CD14-positive monocyte (primary cell): ENCODE results near the gene SERINC3. TPM values are rescaled to one million over a fixed set of nuclear protein-coding genes. Genes with fewer than 3 reads are reported as not detected.

Experiments
- DNase-seq, 3 donors: peaks; one replicate each; pipeline ENCODE4 v3.0.0-alpha.2; 2011 to 2022
- H2AFZ ChIP-seq: 2 replicates; pipeline ENCODE4 v1.6.0; 2012; ENCODE audit warnings: mild to moderate bottlenecking, low read depth, low read length, inconsistent platforms; ENCODE audit not compliant: insufficient read depth, poor library complexity, severe bottlenecking
- H3K27ac ChIP-seq, 2 donors: 1 replicate in 1 of 2; 2 replicates in 1 of 2; pipeline ENCODE4 v1.5.1; 2012 to 2013; ENCODE audit warnings: low read length in 2 of 2, control low read depth in 1 of 2, inconsistent platforms in 1 of 2, low read depth in 1 of 2, mild to moderate bottlenecking in 1 of 2
- H3K27me3 ChIP-seq, 2 donors: one replicate each; pipeline versions ENCODE4 v1.6.0 to v1.6.1; 2011 to 2013; ENCODE audit warnings: low read length in 2 of 2; ENCODE audit not compliant: control insufficient read depth in 2 of 2, insufficient read depth in 2 of 2
- H3K36me3 ChIP-seq, 2 donors: replicated peaks in 1 of 2; 1 replicate in 1 of 2; 2 replicates in 1 of 2; pipeline versions ENCODE4 v1.5.1 to v1.6.1; 2012 to 2013; ENCODE audit warnings: low read length in 2 of 2, control low read depth in 1 of 2, inconsistent platforms in 1 of 2, mild to moderate bottlenecking in 1 of 2; ENCODE audit not compliant: insufficient read depth in 2 of 2, control insufficient read depth in 1 of 2
- H3K4me1 ChIP-seq, 2 donors: 1 replicate in 1 of 2; 2 replicates in 1 of 2; pipeline versions ENCODE4 v1.5.1 to v1.6.1; 2012 to 2013; ENCODE audit warnings: low read length in 2 of 2, control low read depth in 1 of 2, inconsistent platforms in 1 of 2, mild to moderate bottlenecking in 1 of 2, moderate library complexity in 1 of 2; ENCODE audit not compliant: insufficient read depth in 2 of 2, control insufficient read depth in 1 of 2
- H3K4me2 ChIP-seq: replicated peaks from 2 replicates; pipeline ENCODE3; 2012; ENCODE audit warnings: low read length, moderate library complexity, mild to moderate bottlenecking; ENCODE audit not compliant: poor library complexity, severe bottlenecking; ENCODE audit errors: extremely low read depth
- H3K4me3 ChIP-seq, 3 experiments: fragments of 200-600 bp in 1 of 3; sonication (generic) in 1 of 3; replicated peaks in 1 of 3; 1 replicate in 2 of 3; 2 replicates in 1 of 3; pipeline ENCODE4 v1.5.1; 2011 to 2013; ENCODE audit warnings: low read length in 3 of 3, mild to moderate bottlenecking in 3 of 3, control low read depth in 2 of 3, low read depth in 2 of 3, inconsistent platforms in 1 of 3, moderate library complexity in 1 of 3
- H3K79me2 ChIP-seq: 2 replicates; pipeline ENCODE4 v1.6.0; 2012; ENCODE audit warnings: mild to moderate bottlenecking, control low read depth, inconsistent platforms, low read length, moderate library complexity; ENCODE audit not compliant: insufficient read depth
- H3K9ac ChIP-seq: 2 replicates; pipeline ENCODE4 v1.6.0; 2017; ENCODE audit warnings: low read length, mild to moderate bottlenecking; ENCODE audit not compliant: insufficient read depth, poor library complexity, severe bottlenecking
- H3K9me3 ChIP-seq, 2 donors: replicated peaks in 1 of 2; 1 replicate in 1 of 2; 2 replicates in 1 of 2; pipeline versions ENCODE4 v1.5.1 to v1.6.1; 2012 to 2013; ENCODE audit warnings: low read length in 2 of 2, control low read depth in 1 of 2; ENCODE audit not compliant: control insufficient read depth in 1 of 2, insufficient read depth in 1 of 2
- H4K20me1 ChIP-seq: 2 replicates; pipeline ENCODE4 v1.6.0; 2012; ENCODE audit warnings: mild to moderate bottlenecking, low read length, control low read depth, moderate library complexity; ENCODE audit not compliant: insufficient read depth
- H3K27ac Mint-ChIP-seq, 7 donors: one replicate each; pipeline ENCODE4 v1.8.0; 2020; ENCODE audit warnings: mild to moderate bottlenecking in 7 of 7, mixed read lengths in 7 of 7, moderate library complexity in 6 of 7, inconsistent platforms in 2 of 7
- H3K27me3 Mint-ChIP-seq, 3 donors: one replicate each; pipeline ENCODE4 v1.8.0; 2021 to 2022; ENCODE audit warnings: low read depth in 3 of 3, mild to moderate bottlenecking in 3 of 3, mixed read lengths in 3 of 3, moderate library complexity in 3 of 3, inconsistent platforms in 1 of 3
- H3K36me3 Mint-ChIP-seq, 2 donors: one replicate each; pipeline ENCODE4 v1.8.0; 2020; ENCODE audit warnings: mixed read lengths in 2 of 2, inconsistent platforms in 1 of 2, mild to moderate bottlenecking in 1 of 2
- H3K4me1 Mint-ChIP-seq: one replicate; pipeline ENCODE4 v1.8.0; 2020; ENCODE audit warnings: mild to moderate bottlenecking, mixed read lengths
- H3K4me3 Mint-ChIP-seq, 2 donors: one replicate each; pipeline ENCODE4 v1.8.0; 2020; ENCODE audit warnings: mild to moderate bottlenecking in 2 of 2, mixed read lengths in 2 of 2, moderate library complexity in 1 of 2
- H3K9me3 Mint-ChIP-seq, 7 donors: one replicate each; pipeline ENCODE4 v1.8.0; 2020 to 2022; ENCODE audit warnings: mixed read lengths in 7 of 7, mild to moderate bottlenecking in 6 of 7, moderate library complexity in 6 of 7, inconsistent platforms in 2 of 7
- CTCF ChIP-seq: fragments of 200-600 bp; IDR thresholded peaks from one replicate; pipeline ENCODE4 v1.8.0; 2022; ENCODE audit warnings: antibody characterized with exemption, mild to moderate bottlenecking
- WGBS: methylation state at CpG from one replicate; pipeline ENCODE4 v1.1.5; 2013; ENCODE audit warnings: missing lambda C conversion rate; ENCODE audit not compliant: insufficient coverage; 5-methylcytosine and 5-hydroxymethylcytosine counted together
- intact Hi-C, 2 donors: fragments of 100-400 bp; cut with micrococcal nuclease; formaldehyde crosslinking; loops; one replicate each; pipeline versions ENCODE4 v1.15.0 to v1.15.1; 2023
- polyA plus RNA-seq, 3 donors: library from polyadenylated mRNA; depleted of rRNA in 1 of 3; unstranded in 2 of 3; stranded (reverse) in 1 of 3; fragments of 300-500 nt in 2 of 3; fragments of >200 nt in 1 of 3; fragmentation: Illumina TruSeq in 2 of 3; gene quantifications; 1 replicate in 2 of 3; 2 replicates in 1 of 3; pipeline ENCODE4 v1.2.3, GENCODE V29; 2012 to 2021

Gene SERINC3
- polyA plus RNA-seq, 3 donors, result 49.8 to 194 (median 157) TPM

- Histone ChIP-seq H3K27ac (no peak overlapping the region), H3K36me3 (no peaks in the 10 kb centered on the region), H3K4me1 (no peaks in the 10 kb centered on the region), H3K4me2 (no peak overlapping the region), H2AFZ (no peak overlapping the region), H4K20me1 (no peaks in the 10 kb centered on the region), H3K9ac (no peak overlapping the region), H3K4me3 (no peak overlapping the region), H3K9me3 (no peaks in the 10 kb centered on the region), H3K79me2 (no peaks in the 10 kb centered on the region), H3K27me3 (no peaks in the 10 kb centered on the region)
- Mint-ChIP-seq H3K27me3 (peaks cover 0 to 2% (median 1%) of the 10 kb centered on the region in 3 donors), H3K9me3 (no peaks in the 10 kb centered on the region), H3K27ac (no peak overlapping the region), H3K36me3 (no peaks in the 10 kb centered on the region), H3K4me1 (no peaks in the 10 kb centered on the region), H3K4me3 (no peak overlapping the region)
- no peak for TF ChIP-seq CTCF
- intact Hi-C loops, result loop anchor here in 1 of 2 donors (10.0 kb wide), 1 partner anchor 79 kb away; no protein-coding TSS in a partner anchor
- DNase-seq, result no peak
- no CpG with 5 or more reads among the region's 5 CpGs for WGBS
Observed at GRCh38 chr20:44463466-44463865, 58.4 kb downstream of the SERINC3 start.

- Histone ChIP-seq H3K27me3 (no peaks in the 10 kb centered on the region), H4K20me1 (no peaks in the 10 kb centered on the region), H3K9ac (no peak overlapping the region), H3K4me3 (no peak overlapping the region), H3K36me3 (no peaks in the 10 kb centered on the region), H3K79me2 (no peaks in the 10 kb centered on the region), H3K9me3 (no peaks in the 10 kb centered on the region), H3K4me2 (no peak overlapping the region), H3K27ac (no peak overlapping the region), H3K4me1 (no peaks in the 10 kb centered on the region), H2AFZ (no peak overlapping the region)
- peaks cover 0 to 2% (median 1%) of the 10 kb centered on the region in 3 donors for H3K27me3 Mint-ChIP-seq
- H3K27ac Mint-ChIP-seq, result no peak overlapping the region
- no peaks in the 10 kb centered on the region for H3K9me3 Mint-ChIP-seq
- WGBS, result 100% methylated on average over 4 of the region's 5 CpGs
- no peak for TF ChIP-seq CTCF
- no peak overlapping the region for H3K4me3 Mint-ChIP-seq
- no peaks in the 10 kb centered on the region for H3K36me3 Mint-ChIP-seq
- no peaks in the 10 kb centered on the region for H3K4me1 Mint-ChIP-seq
- intact Hi-C loops, result loop anchor here in 1 of 2 donors (10.0 kb wide), 1 partner anchor 77 kb away; no protein-coding TSS in a partner anchor
- DNase-seq, result no peak
Observed at GRCh38 chr20:44461803-44462174, 60.1 kb downstream of the SERINC3 start.
